CD14-positive monocyte (primary cell): ENCODE results near the gene SHROOM1. TPM values are rescaled to one million over a fixed set of nuclear protein-coding genes. Genes with fewer than 3 reads are reported as not detected.
"Not testable (repeated sequence)": the region's sequence is repeated elsewhere in the genome, so short reads cannot be mapped to it uniquely, and the experiment has no call there.

Experiments
- DNase-seq, 3 donors: peaks; one replicate each; pipeline ENCODE4 v3.0.0-alpha.2; 2011 to 2022
- H2AFZ ChIP-seq: 2 replicates; pipeline ENCODE4 v1.6.0; 2012; ENCODE audit warnings: mild to moderate bottlenecking, low read depth, low read length, inconsistent platforms; ENCODE audit not compliant: insufficient read depth, poor library complexity, severe bottlenecking
- H3K27ac ChIP-seq, 2 donors: 1 replicate in 1 of 2; 2 replicates in 1 of 2; pipeline ENCODE4 v1.5.1; 2012 to 2013; ENCODE audit warnings: low read length in 2 of 2, control low read depth in 1 of 2, inconsistent platforms in 1 of 2, low read depth in 1 of 2, mild to moderate bottlenecking in 1 of 2
- H3K27me3 ChIP-seq, 2 donors: one replicate each; pipeline versions ENCODE4 v1.6.0 to v1.6.1; 2011 to 2013; ENCODE audit warnings: low read length in 2 of 2; ENCODE audit not compliant: control insufficient read depth in 2 of 2, insufficient read depth in 2 of 2
- H3K36me3 ChIP-seq, 2 donors: replicated peaks in 1 of 2; 1 replicate in 1 of 2; 2 replicates in 1 of 2; pipeline versions ENCODE4 v1.5.1 to v1.6.1; 2012 to 2013; ENCODE audit warnings: low read length in 2 of 2, control low read depth in 1 of 2, inconsistent platforms in 1 of 2, mild to moderate bottlenecking in 1 of 2; ENCODE audit not compliant: insufficient read depth in 2 of 2, control insufficient read depth in 1 of 2
- H3K4me1 ChIP-seq, 2 donors: 1 replicate in 1 of 2; 2 replicates in 1 of 2; pipeline versions ENCODE4 v1.5.1 to v1.6.1; 2012 to 2013; ENCODE audit warnings: low read length in 2 of 2, control low read depth in 1 of 2, inconsistent platforms in 1 of 2, mild to moderate bottlenecking in 1 of 2, moderate library complexity in 1 of 2; ENCODE audit not compliant: insufficient read depth in 2 of 2, control insufficient read depth in 1 of 2
- H3K4me2 ChIP-seq: replicated peaks from 2 replicates; pipeline ENCODE3; 2012; ENCODE audit warnings: low read length, moderate library complexity, mild to moderate bottlenecking; ENCODE audit not compliant: poor library complexity, severe bottlenecking; ENCODE audit errors: extremely low read depth
- H3K4me3 ChIP-seq, 3 experiments: fragments of 200-600 bp in 1 of 3; sonication (generic) in 1 of 3; replicated peaks in 1 of 3; 1 replicate in 2 of 3; 2 replicates in 1 of 3; pipeline ENCODE4 v1.5.1; 2011 to 2013; ENCODE audit warnings: low read length in 3 of 3, mild to moderate bottlenecking in 3 of 3, control low read depth in 2 of 3, low read depth in 2 of 3, inconsistent platforms in 1 of 3, moderate library complexity in 1 of 3
- H3K79me2 ChIP-seq: 2 replicates; pipeline ENCODE4 v1.6.0; 2012; ENCODE audit warnings: mild to moderate bottlenecking, control low read depth, inconsistent platforms, low read length, moderate library complexity; ENCODE audit not compliant: insufficient read depth
- H3K9ac ChIP-seq: 2 replicates; pipeline ENCODE4 v1.6.0; 2017; ENCODE audit warnings: low read length, mild to moderate bottlenecking; ENCODE audit not compliant: insufficient read depth, poor library complexity, severe bottlenecking
- H3K9me3 ChIP-seq, 2 donors: replicated peaks in 1 of 2; 1 replicate in 1 of 2; 2 replicates in 1 of 2; pipeline versions ENCODE4 v1.5.1 to v1.6.1; 2012 to 2013; ENCODE audit warnings: low read length in 2 of 2, control low read depth in 1 of 2; ENCODE audit not compliant: control insufficient read depth in 1 of 2, insufficient read depth in 1 of 2
- H4K20me1 ChIP-seq: 2 replicates; pipeline ENCODE4 v1.6.0; 2012; ENCODE audit warnings: mild to moderate bottlenecking, low read length, control low read depth, moderate library complexity; ENCODE audit not compliant: insufficient read depth
- H3K27ac Mint-ChIP-seq, 7 donors: one replicate each; pipeline ENCODE4 v1.8.0; 2020; ENCODE audit warnings: mild to moderate bottlenecking in 7 of 7, mixed read lengths in 7 of 7, moderate library complexity in 6 of 7, inconsistent platforms in 2 of 7
- H3K27me3 Mint-ChIP-seq, 3 donors: one replicate each; pipeline ENCODE4 v1.8.0; 2021 to 2022; ENCODE audit warnings: low read depth in 3 of 3, mild to moderate bottlenecking in 3 of 3, mixed read lengths in 3 of 3, moderate library complexity in 3 of 3, inconsistent platforms in 1 of 3
- H3K36me3 Mint-ChIP-seq, 2 donors: one replicate each; pipeline ENCODE4 v1.8.0; 2020; ENCODE audit warnings: mixed read lengths in 2 of 2, inconsistent platforms in 1 of 2, mild to moderate bottlenecking in 1 of 2
- H3K4me1 Mint-ChIP-seq: one replicate; pipeline ENCODE4 v1.8.0; 2020; ENCODE audit warnings: mild to moderate bottlenecking, mixed read lengths
- H3K4me3 Mint-ChIP-seq, 2 donors: one replicate each; pipeline ENCODE4 v1.8.0; 2020; ENCODE audit warnings: mild to moderate bottlenecking in 2 of 2, mixed read lengths in 2 of 2, moderate library complexity in 1 of 2
- H3K9me3 Mint-ChIP-seq, 7 donors: one replicate each; pipeline ENCODE4 v1.8.0; 2020 to 2022; ENCODE audit warnings: mixed read lengths in 7 of 7, mild to moderate bottlenecking in 6 of 7, moderate library complexity in 6 of 7, inconsistent platforms in 2 of 7
- WGBS: methylation state at CpG from one replicate; pipeline ENCODE4 v1.1.5; 2013; ENCODE audit warnings: missing lambda C conversion rate; ENCODE audit not compliant: insufficient coverage; 5-methylcytosine and 5-hydroxymethylcytosine counted together
- intact Hi-C, 2 donors: fragments of 100-400 bp; cut with micrococcal nuclease; formaldehyde crosslinking; loops; one replicate each; pipeline versions ENCODE4 v1.15.0 to v1.15.1; 2023
- polyA plus RNA-seq, 3 donors: library from polyadenylated mRNA; depleted of rRNA in 1 of 3; unstranded in 2 of 3; stranded (reverse) in 1 of 3; fragments of 300-500 nt in 2 of 3; fragments of >200 nt in 1 of 3; fragmentation: Illumina TruSeq in 2 of 3; gene quantifications; 1 replicate in 2 of 3; 2 replicates in 1 of 3; pipeline ENCODE4 v1.2.3, GENCODE V29; 2012 to 2021

Gene SHROOM1
- polyA plus RNA-seq, 3 donors: 6.4 to 27.0 (median 16.1) TPM

DNA sequence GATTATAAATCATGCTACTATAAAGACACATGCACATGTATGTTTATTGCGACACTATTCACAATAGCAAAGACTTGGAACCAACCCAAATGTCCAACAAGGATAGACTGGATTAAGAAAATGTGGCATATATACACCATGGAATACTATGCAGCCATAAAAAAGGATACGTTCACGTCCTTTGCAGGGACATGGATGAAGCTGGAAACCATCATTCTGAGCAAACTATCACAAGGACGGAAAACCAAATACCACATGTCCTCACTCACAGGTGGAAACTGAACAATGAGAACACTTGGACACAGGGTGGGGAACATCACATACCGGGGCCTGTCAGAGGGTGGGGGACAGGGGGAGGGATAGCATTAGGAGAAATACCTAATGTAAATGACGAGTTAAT lies 24.6 kb downstream of the SHROOM1 start:
- H3K4me1 Mint-ChIP-seq: not testable (repeated sequence)
- WGBS: no CpG with 5 or more reads among the region's 6 CpGs

DNA sequence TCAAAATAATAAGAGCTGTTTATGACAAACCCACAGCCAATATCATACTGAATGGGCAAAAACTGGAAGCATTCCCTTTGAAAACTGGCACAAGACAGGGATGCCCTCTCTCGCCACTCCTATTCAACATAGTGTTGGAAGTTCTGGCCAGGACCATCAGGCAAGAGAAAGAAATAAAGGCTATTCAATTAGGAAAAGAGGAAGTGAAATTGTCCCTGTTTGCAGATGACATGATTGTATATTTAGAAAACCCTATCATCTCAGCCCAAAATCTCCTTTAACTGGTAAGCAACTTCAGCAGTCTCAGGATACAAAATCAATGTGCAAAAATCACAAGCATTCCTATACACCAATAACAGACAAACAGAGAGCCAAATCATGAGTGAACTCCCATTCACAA lies 26.2 kb downstream of the SHROOM1 start:
- H3K27ac Mint-ChIP-seq, H3K4me3 Mint-ChIP-seq, H3K36me3 ChIP-seq, H3K9ac ChIP-seq, intact Hi-C loops, H4K20me1 ChIP-seq, H2AFZ ChIP-seq, H3K36me3 Mint-ChIP-seq, H3K4me2 ChIP-seq, H3K4me3 ChIP-seq, H3K9me3 Mint-ChIP-seq, H3K4me1 ChIP-seq, H3K4me1 Mint-ChIP-seq, H3K27ac ChIP-seq, H3K79me2 ChIP-seq, H3K9me3 ChIP-seq, DNase-seq: not testable (repeated sequence)
- no CpG with 5 or more reads among the region's 1 CpG for WGBS
- H3K27me3 ChIP-seq: peaks cover 19 to 34% of the 10 kb centered on the region in 2 donors
- H3K27me3 Mint-ChIP-seq: peaks cover 37 to 58% (median 38%) of the 10 kb centered on the region in 3 donors

More for the DNA sequence above, 24.6 kb downstream of the SHROOM1 start:
- H3K27ac Mint-ChIP-seq, H3K36me3 Mint-ChIP-seq, H3K9me3 ChIP-seq, DNase-seq, H3K4me2 ChIP-seq, H3K9me3 Mint-ChIP-seq, H3K79me2 ChIP-seq, H3K4me3 ChIP-seq, H4K20me1 ChIP-seq, H3K9ac ChIP-seq, H3K4me3 Mint-ChIP-seq, H3K4me1 ChIP-seq, intact Hi-C loops, H3K36me3 ChIP-seq, H3K27ac ChIP-seq, H2AFZ ChIP-seq: not testable (repeated sequence)
- peaks cover 47 to 60% (median 48%) of the 10 kb centered on the region in 3 donors for H3K27me3 Mint-ChIP-seq
- H3K27me3 ChIP-seq: peaks cover 23 to 41% of the 10 kb centered on the region in 2 donors

DNA sequence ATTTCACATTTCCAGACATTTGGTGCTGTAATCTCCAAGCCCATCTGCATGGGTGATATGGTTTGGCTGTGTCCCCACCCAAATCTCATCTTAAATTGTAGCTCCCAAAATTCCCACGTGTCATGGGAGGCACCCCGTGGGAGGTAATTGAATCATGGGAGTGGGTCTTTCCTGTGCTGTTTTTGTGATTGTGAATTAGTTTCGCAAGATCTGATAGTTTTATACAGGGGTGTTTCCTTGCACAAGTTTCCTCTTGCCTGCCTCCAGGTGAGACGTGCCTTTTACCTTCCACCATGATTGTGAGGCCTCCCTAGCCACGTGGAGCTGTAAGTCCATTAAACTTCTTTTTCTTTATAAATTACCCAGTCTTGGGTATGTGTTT lies 27.8 kb downstream of the SHROOM1 start:
- WGBS: no CpG with 5 or more reads among the region's 5 CpGs
- H4K20me1 ChIP-seq, H3K9me3 ChIP-seq, H3K4me3 ChIP-seq, H3K4me1 Mint-ChIP-seq, H3K36me3 Mint-ChIP-seq, H3K79me2 ChIP-seq, intact Hi-C loops, H2AFZ ChIP-seq, H3K4me1 ChIP-seq, H3K4me2 ChIP-seq, H3K9me3 Mint-ChIP-seq, H3K9ac ChIP-seq, H3K36me3 ChIP-seq, DNase-seq, H3K27ac ChIP-seq, H3K27ac Mint-ChIP-seq: not testable (repeated sequence)
- peaks cover 15 to 26% of the 10 kb centered on the region in 2 donors for H3K27me3 ChIP-seq
- peak overlapping the region in 1 of 2 donors; percentile 32 for H3K4me3 Mint-ChIP-seq
- peaks cover 33 to 54% (median 40%) of the 10 kb centered on the region in 3 donors for H3K27me3 Mint-ChIP-seq
